ENCODE data around the gene NEDD4L.

Gene NEDD4L

GRCh38 chr18:58201733-58202730 is 158.0 kb downstream of the NEDD4L start:
- WGBS: 85% methylated on average over 11 of the region's 11 CpGs
- Histone ChIP-seq H3K27ac (ENCODE audit: low read depth, low read length) (no peak overlapping the region), H3K27me3 (ENCODE audit: insufficient read depth, low read length) (no peaks in the 10 kb centered on the region), H3K9me3 (ENCODE audit: insufficient read depth, low read depth, low read length) (no peaks in the 10 kb centered on the region), H3K4me1 (ENCODE audit: insufficient read depth, low read length) (peaks cover 24% of the 10 kb centered on the region), H3K36me3 (ENCODE audit: insufficient read depth, low read length) (no peaks in the 10 kb centered on the region), H3K9ac (ENCODE audit: low read depth, low read length) (no peak overlapping the region), H3K4me3 (ENCODE audit: low read length) (no peak overlapping the region)

GRCh38 chr18:58204776-58205442 is 160.9 kb downstream of the NEDD4L start:
- Histone ChIP-seq H3K27ac (ENCODE audit: low read depth, low read length) (no peak overlapping the region), H3K9me3 (ENCODE audit: insufficient read depth, low read depth, low read length) (no peaks in the 10 kb centered on the region), H3K36me3 (ENCODE audit: insufficient read depth, low read length) (no peaks in the 10 kb centered on the region), H3K27me3 (ENCODE audit: insufficient read depth, low read length) (no peaks in the 10 kb centered on the region), H3K4me3 (ENCODE audit: low read length) (no peak overlapping the region), H3K4me1 (ENCODE audit: insufficient read depth, low read length) (peaks cover 27% of the 10 kb centered on the region), H3K9ac (ENCODE audit: low read depth, low read length) (no peak overlapping the region)
- 98% methylated on average over 2 of the region's 3 CpGs for WGBS

- Histone ChIP-seq H3K4me3 (ENCODE audit: low read length) (no peak overlapping the region), H3K9ac (ENCODE audit: low read depth, low read length) (no peak overlapping the region), H3K27ac (ENCODE audit: low read depth, low read length) (no peak overlapping the region), H3K4me1 (ENCODE audit: insufficient read depth, low read length) (peaks cover 34% of the 10 kb centered on the region), H3K27me3 (ENCODE audit: insufficient read depth, low read length) (no peaks in the 10 kb centered on the region), H3K9me3 (ENCODE audit: insufficient read depth, low read depth, low read length) (no peaks in the 10 kb centered on the region), H3K36me3 (ENCODE audit: insufficient read depth, low read length) (no peaks in the 10 kb centered on the region)
- WGBS: 93% methylated on average over 6 of the region's 6 CpGs
Observed at GRCh38 chr18:58205443-58206160, 161.6 kb downstream of the NEDD4L start.

- 98% methylated on average over 5 of the region's 5 CpGs for WGBS
Observed at GRCh38 chr18:58207520-58208152, 163.6 kb downstream of the NEDD4L start.

GRCh38 chr18:58208207-58208932 is 164.3 kb downstream of the NEDD4L start:
- no peaks in the 10 kb centered on the region for H3K9me3 ChIP-seq (ENCODE audit: insufficient read depth, low read depth, low read length)
- peaks cover 19% of the 10 kb centered on the region for H3K4me1 ChIP-seq (ENCODE audit: insufficient read depth, low read length)
- WGBS: 86% methylated on average over 4 of the region's 4 CpGs
- no peaks in the 10 kb centered on the region for H3K36me3 ChIP-seq (ENCODE audit: insufficient read depth, low read length)
- no peaks in the 10 kb centered on the region for H3K27me3 ChIP-seq (ENCODE audit: insufficient read depth, low read length)
- H3K27ac ChIP-seq (ENCODE audit: low read depth, low read length): no peak overlapping the region
- H3K9ac ChIP-seq (ENCODE audit: low read depth, low read length): no peak overlapping the region
- H3K4me3 ChIP-seq (ENCODE audit: low read length): no peak overlapping the region

More at GRCh38 chr18:58207520-58208152, 163.6 kb downstream of the NEDD4L start:
- no peak overlapping the region for H3K4me3 ChIP-seq (ENCODE audit: low read length)
- H3K36me3 ChIP-seq (ENCODE audit: insufficient read depth, low read length): no peaks in the 10 kb centered on the region
- peaks cover 20% of the 10 kb centered on the region for H3K4me1 ChIP-seq (ENCODE audit: insufficient read depth, low read length)
- H3K27me3 ChIP-seq (ENCODE audit: insufficient read depth, low read length): no peaks in the 10 kb centered on the region
- no peak overlapping the region for H3K9ac ChIP-seq (ENCODE audit: low read depth, low read length)
- H3K9me3 ChIP-seq (ENCODE audit: insufficient read depth, low read depth, low read length): no peaks in the 10 kb centered on the region
- H3K27ac ChIP-seq (ENCODE audit: low read depth, low read length): no peak overlapping the region

GRCh38 chr18:58209326-58209725 is 165.3 kb downstream of the NEDD4L start:
- Histone ChIP-seq H3K27me3 (ENCODE audit: insufficient read depth, low read length) (no peaks in the 10 kb centered on the region), H3K4me3 (ENCODE audit: low read length) (no peak overlapping the region), H3K27ac (ENCODE audit: low read depth, low read length) (no peak overlapping the region), H3K9ac (ENCODE audit: low read depth, low read length) (no peak overlapping the region), H3K4me1 (ENCODE audit: insufficient read depth, low read length) (peaks cover 27% of the 10 kb centered on the region), H3K36me3 (ENCODE audit: insufficient read depth, low read length) (no peaks in the 10 kb centered on the region), H3K9me3 (ENCODE audit: insufficient read depth, low read depth, low read length) (no peaks in the 10 kb centered on the region)
- WGBS: 69% methylated on average over 2 of the region's 3 CpGs

DNA sequence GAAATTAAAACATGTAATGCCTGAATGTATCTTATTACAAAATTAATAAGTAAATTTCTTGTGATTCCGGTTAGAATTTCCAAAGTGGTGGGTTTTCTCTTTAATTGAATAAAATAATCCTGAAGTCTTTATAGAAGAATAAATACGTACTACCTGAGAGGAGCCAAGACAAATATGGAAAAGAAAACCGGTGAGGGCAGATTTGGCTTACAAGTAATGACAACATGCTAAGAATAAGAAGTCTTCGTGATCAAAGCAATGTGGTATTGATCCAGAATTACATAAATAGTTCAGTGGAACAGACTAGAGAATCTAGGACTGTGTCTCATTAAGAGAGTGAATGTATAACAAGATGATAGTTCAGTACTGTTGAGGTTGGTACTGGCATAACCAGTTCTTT is 167.5 kb downstream of the NEDD4L start:
- Histone ChIP-seq H3K4me3 (ENCODE audit: low read length) (no peak overlapping the region), H3K9ac (ENCODE audit: low read depth, low read length) (no peak overlapping the region), H3K27ac (ENCODE audit: low read depth, low read length) (no peak overlapping the region), H3K36me3 (ENCODE audit: insufficient read depth, low read length) (no peaks in the 10 kb centered on the region), H3K4me1 (ENCODE audit: insufficient read depth, low read length) (peaks cover 42% of the 10 kb centered on the region), H3K9me3 (ENCODE audit: insufficient read depth, low read depth, low read length) (no peaks in the 10 kb centered on the region), H3K27me3 (ENCODE audit: insufficient read depth, low read length) (no peaks in the 10 kb centered on the region)
- WGBS: 98% methylated on average over 4 of the region's 4 CpGs

DNA sequence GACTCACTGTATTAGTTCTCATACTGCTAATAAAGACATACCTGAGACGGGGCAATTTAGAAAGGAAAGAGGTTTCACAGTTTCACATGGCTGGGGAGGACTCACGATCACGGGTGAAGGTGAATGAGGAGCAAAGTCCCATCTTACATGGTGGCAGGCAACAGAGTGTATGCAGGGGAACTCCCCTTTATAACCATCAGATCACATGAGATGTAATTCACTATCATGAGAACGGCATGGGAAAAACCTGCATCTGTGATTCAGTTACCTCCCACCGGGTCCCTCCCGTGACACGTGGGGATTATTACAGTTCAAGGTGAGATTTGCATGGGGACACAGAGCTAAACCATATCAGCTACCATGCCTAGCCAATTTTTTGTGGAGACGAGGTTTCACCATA is 168.2 kb downstream of the NEDD4L start:
- Histone ChIP-seq H3K9me3 (ENCODE audit: insufficient read depth, low read depth, low read length) (no peaks in the 10 kb centered on the region), H3K36me3 (ENCODE audit: insufficient read depth, low read length) (no peaks in the 10 kb centered on the region), H3K27me3 (ENCODE audit: insufficient read depth, low read length) (no peaks in the 10 kb centered on the region), H3K27ac (ENCODE audit: low read depth, low read length) (no peak overlapping the region), H3K4me1 (ENCODE audit: insufficient read depth, low read length) (peaks cover 49% of the 10 kb centered on the region), H3K9ac (ENCODE audit: low read depth, low read length) (no peak overlapping the region), H3K4me3 (ENCODE audit: low read length) (no peak overlapping the region)
- WGBS: 92% methylated on average over 8 of the region's 8 CpGs

DNA sequence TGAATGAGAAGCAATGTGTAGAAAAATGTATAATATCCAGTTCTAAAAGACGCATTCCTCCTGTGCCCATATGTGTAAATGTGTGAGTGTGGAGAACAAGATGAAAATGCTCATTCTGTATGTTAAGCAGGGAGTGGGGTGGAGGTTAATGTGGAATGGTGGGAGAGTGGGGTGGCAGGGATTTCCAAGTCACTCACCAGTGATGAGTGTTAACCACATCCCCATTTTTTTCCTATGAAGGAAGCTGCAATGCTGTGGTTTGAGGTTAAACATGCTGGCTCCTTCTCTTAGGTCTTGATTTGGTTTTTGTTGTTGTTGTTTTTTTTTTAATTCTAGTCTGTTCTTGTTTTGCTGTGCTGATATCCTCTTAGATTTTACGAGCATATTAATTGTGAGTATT is 169.4 kb downstream of the NEDD4L start:
- Histone ChIP-seq H3K27ac (ENCODE audit: low read depth, low read length) (no peak overlapping the region), H3K27me3 (ENCODE audit: insufficient read depth, low read length) (no peaks in the 10 kb centered on the region), H3K4me1 (ENCODE audit: insufficient read depth, low read length) (peaks cover 48% of the 10 kb centered on the region), H3K4me3 (ENCODE audit: low read length) (no peak overlapping the region), H3K9ac (ENCODE audit: low read depth, low read length) (no peak overlapping the region), H3K9me3 (ENCODE audit: insufficient read depth, low read depth, low read length) (no peaks in the 10 kb centered on the region), H3K36me3 (ENCODE audit: insufficient read depth, low read length) (no peaks in the 10 kb centered on the region)
- WGBS: 100% methylated on average over 2 of the region's 2 CpGs

- Histone ChIP-seq H3K4me1 (ENCODE audit: insufficient read depth, low read length) (peaks cover 39% of the 10 kb centered on the region), H3K9ac (ENCODE audit: low read depth, low read length) (no peak overlapping the region), H3K27ac (ENCODE audit: low read depth, low read length) (no peak overlapping the region)
Observed at GRCh38 chr18:58215011-58215410, 171.0 kb downstream of the NEDD4L start.

More at GRCh38 chr18:58215011-58215410, 171.0 kb downstream of the NEDD4L start:
- no peaks in the 10 kb centered on the region for H3K27me3 ChIP-seq (ENCODE audit: insufficient read depth, low read length)
- H3K9me3 ChIP-seq (ENCODE audit: insufficient read depth, low read depth, low read length): no peaks in the 10 kb centered on the region
- WGBS: 93% methylated on average over 6 of the region's 6 CpGs
- H3K36me3 ChIP-seq (ENCODE audit: insufficient read depth, low read length): no peaks in the 10 kb centered on the region
- no peak overlapping the region for H3K4me3 ChIP-seq (ENCODE audit: low read length)
